ENCODE measurements around the gene FASTKD1. TPM values are rescaled to one million over a fixed set of nuclear protein-coding genes. Genes with fewer than 3 reads are reported as not detected.
"Not testable (repeated sequence)": the region's sequence is repeated elsewhere in the genome, so short reads cannot be mapped to it uniquely, and the experiment has no call there.

The FASTKD1 gene
- 10 to 100 TPM; 35.4 to 36.2 TPM for total RNA-seq

- Mint-ChIP-seq H3K27ac (peak within 1 kb of the TSS; percentile 74), H3K27me3 (peaks cover 3% of the 10 kb centered on the region), H3K4me3 (peak within 1 kb of the TSS; percentile 92), H3K4me1 (peaks cover 31% of the 10 kb centered on the region), H3K36me3 (ENCODE audit: low read depth) (peaks cover 18% of the 10 kb centered on the region), H3K9me3 (no peaks in the 10 kb centered on the region)
- ChIA-PET POLR2A (interaction anchor here (0.8 to 3.6 kb wide), 11 partner anchors 8 to 255 kb away, joined by 3 to 62 read pairs (median 3); partner anchors contain the start of genes BBS5 and PPIG), CTCF (interaction anchor here (0.6 to 2.3 kb wide), 5 partner anchors 11 to 304 kb away, joined by 3 to 13 read pairs (median 4); partner anchors contain the start of gene PPIG)
- DNase-seq = peak; percentile 90
Measured at GRCh38 chr2:169573160-169573973, at the start of gene FASTKD1. Gene FASTKD1, minus strand, starts transcription at chr2:169573865. Its CDS starts 1,836 bp downstream, at chr2:169572029.

GRCh38 chr2:169623235-169623634 lies 49.6 kb upstream of the FASTKD1 start:
- DNase-seq = no peak
- no peak overlapping the region for H3K4me3 Mint-ChIP-seq
- H3K36me3 Mint-ChIP-seq (ENCODE audit: low read depth) = peaks cover 59% of the 10 kb centered on the region
- ChIA-PET POLR2A (interaction anchor here (1.2 kb wide), 1 partner anchor 50 kb away, joined by 3 read pairs; no protein-coding TSS in a partner anchor), CTCF (no interaction called here)
- no peaks in the 10 kb centered on the region for H3K9me3 Mint-ChIP-seq
- H3K27ac Mint-ChIP-seq = no peak overlapping the region
- H3K27me3 Mint-ChIP-seq = no peaks in the 10 kb centered on the region
- H3K4me1 Mint-ChIP-seq = peaks cover 16% of the 10 kb centered on the region

GRCh38 chr2:169620509-169620908 lies 46.8 kb upstream of the FASTKD1 start:
- H3K9me3 Mint-ChIP-seq = peaks cover 12% of the 10 kb centered on the region
- no peak overlapping the region for H3K27ac Mint-ChIP-seq
- peaks cover 73% of the 10 kb centered on the region for H3K36me3 Mint-ChIP-seq (ENCODE audit: low read depth)
- no peaks in the 10 kb centered on the region for H3K27me3 Mint-ChIP-seq
- CTCF ChIA-PET = no interaction called here
- no peak for DNase-seq
- H3K4me3 Mint-ChIP-seq = no peak overlapping the region
- H3K4me1 Mint-ChIP-seq = peaks cover 16% of the 10 kb centered on the region
- POLR2A ChIA-PET = no interaction called here

- DNase-seq = no peak
- H3K27me3 Mint-ChIP-seq = no peaks in the 10 kb centered on the region
- POLR2A ChIA-PET = no interaction called here
- peaks cover 74% of the 10 kb centered on the region for H3K36me3 Mint-ChIP-seq (ENCODE audit: low read depth)
- CTCF ChIA-PET = no interaction called here
- H3K4me1 Mint-ChIP-seq = peaks cover 16% of the 10 kb centered on the region
- no peak overlapping the region for H3K27ac Mint-ChIP-seq
- H3K4me3 Mint-ChIP-seq = no peak overlapping the region
- H3K9me3 Mint-ChIP-seq = peaks cover 12% of the 10 kb centered on the region
Measured at GRCh38 chr2:169619946-169620345, 46.3 kb upstream of the FASTKD1 start.

GRCh38 chr2:169615982-169616381 lies 42.3 kb upstream of the FASTKD1 start:
- DNase-seq, H3K27me3 Mint-ChIP-seq, H3K4me3 Mint-ChIP-seq, H3K4me1 Mint-ChIP-seq, H3K27ac Mint-ChIP-seq, CTCF ChIA-PET: not testable (repeated sequence)
- POLR2A ChIA-PET = interaction anchor here (1.3 kb wide), 1 partner anchor 43 kb away, joined by 3 read pairs; the partner anchor contains the start of gene FASTKD1
- H3K9me3 Mint-ChIP-seq = peaks cover 12% of the 10 kb centered on the region
- peaks cover 87% of the 10 kb centered on the region for H3K36me3 Mint-ChIP-seq (ENCODE audit: low read depth)

- POLR2A ChIA-PET = no interaction called here
- H3K9me3 Mint-ChIP-seq = peaks cover 12% of the 10 kb centered on the region
- CTCF ChIA-PET = interaction anchor here (1.0 to 1.4 kb wide), 2 partner anchors 43 to 86 kb away, joined by 3 read pairs; no protein-coding TSS in a partner anchor
Measured at GRCh38 chr2:169613876-169614275, 40.2 kb upstream of the FASTKD1 start.

GRCh38 chr2:169609264-169609663 lies 35.6 kb upstream of the FASTKD1 start:
- Mint-ChIP-seq H3K4me1 (no peaks in the 10 kb centered on the region), H3K4me3 (no peak overlapping the region), H3K27ac (no peak overlapping the region), H3K9me3 (no peaks in the 10 kb centered on the region), H3K36me3 (ENCODE audit: low read depth) (peaks cover 73% of the 10 kb centered on the region), H3K27me3 (no peaks in the 10 kb centered on the region)
- no peak for DNase-seq
- ChIA-PET CTCF (no interaction called here), POLR2A (no interaction called here)

More at GRCh38 chr2:169613876-169614275, 40.2 kb upstream of the FASTKD1 start:
- DNase-seq = no peak
- Mint-ChIP-seq H3K4me1 (peaks cover 3% of the 10 kb centered on the region), H3K4me3 (no peak overlapping the region), H3K36me3 (ENCODE audit: low read depth) (peaks cover 91% of the 10 kb centered on the region), H3K27me3 (no peaks in the 10 kb centered on the region), H3K27ac (no peak overlapping the region)

GRCh38 chr2:169599568-169599967 lies 25.9 kb upstream of the FASTKD1 start:
- H3K9me3 Mint-ChIP-seq = no peaks in the 10 kb centered on the region
- H3K27me3 Mint-ChIP-seq = no peaks in the 10 kb centered on the region
- CTCF ChIA-PET = interaction anchor here (0.7 kb wide), 1 partner anchor 177 kb away, joined by 3 read pairs; no protein-coding TSS in a partner anchor
- peaks cover 18% of the 10 kb centered on the region for H3K36me3 Mint-ChIP-seq (ENCODE audit: low read depth)
- DNase-seq = no peak
- H3K4me1 Mint-ChIP-seq = peaks cover 6% of the 10 kb centered on the region
- no peak overlapping the region for H3K4me3 Mint-ChIP-seq
- POLR2A ChIA-PET = no interaction called here
- H3K27ac Mint-ChIP-seq = no peak overlapping the region

- ChIA-PET POLR2A (no interaction called here), CTCF (no interaction called here)
- Mint-ChIP-seq H3K9me3 (no peaks in the 10 kb centered on the region), H3K36me3 (ENCODE audit: low read depth) (peaks cover 14% of the 10 kb centered on the region), H3K4me3 (no peak overlapping the region), H3K4me1 (peaks cover 6% of the 10 kb centered on the region), H3K27ac (no peak overlapping the region), H3K27me3 (no peaks in the 10 kb centered on the region)
- no peak for DNase-seq
Measured at GRCh38 chr2:169598982-169599381, 25.3 kb upstream of the FASTKD1 start.

- H3K4me3 Mint-ChIP-seq, H3K4me1 Mint-ChIP-seq, DNase-seq, H3K27me3 Mint-ChIP-seq, CTCF ChIA-PET, H3K27ac Mint-ChIP-seq, H3K9me3 Mint-ChIP-seq: not testable (repeated sequence)
- POLR2A ChIA-PET = interaction anchor here (1.9 kb wide), 1 partner anchor 12 kb away, joined by 8 read pairs; no protein-coding TSS in a partner anchor
- H3K36me3 Mint-ChIP-seq (ENCODE audit: low read depth) = peaks cover 12% of the 10 kb centered on the region
Measured at GRCh38 chr2:169596546-169596945, 22.9 kb upstream of the FASTKD1 start.

- CTCF ChIA-PET = no interaction called here
- POLR2A ChIA-PET = interaction anchor here (0.8 to 1.1 kb wide), 2 partner anchors 16 to 177 kb away, joined by 3 to 8 read pairs; no protein-coding TSS in a partner anchor
Measured at GRCh38 chr2:169590804-169591203, 17.1 kb upstream of the FASTKD1 start.

GRCh38 chr2:169585673-169586072 lies 12.0 kb upstream of the FASTKD1 start:
- Mint-ChIP-seq H3K4me3 (peak overlapping the region; percentile 99), H3K9me3 (peaks cover 13% of the 10 kb centered on the region), H3K4me1 (peaks cover 38% of the 10 kb centered on the region), H3K36me3 (ENCODE audit: low read depth) (peaks cover 45% of the 10 kb centered on the region), H3K27me3 (no peaks in the 10 kb centered on the region), H3K27ac (peak overlapping the region; percentile 100)
- ChIA-PET CTCF (interaction anchor here (1.4 kb wide), 1 partner anchor 108 kb away, joined by 3 read pairs; the partner anchor contains the start of genes CFAP210 and PHOSPHO2), POLR2A (interaction anchor here (0.9 to 4.5 kb wide), 8 partner anchors 13 to 242 kb away, joined by 3 to 62 read pairs (median 6); partner anchors contain the start of genes CFAP210, FASTKD1, METTL5 and PHOSPHO2)
- no peak for DNase-seq

More at GRCh38 chr2:169590804-169591203, 17.1 kb upstream of the FASTKD1 start:
- DNase-seq = no peak
- H3K9me3 Mint-ChIP-seq = no peaks in the 10 kb centered on the region
- H3K27ac Mint-ChIP-seq = no peak overlapping the region
- peaks cover 34% of the 10 kb centered on the region for H3K4me1 Mint-ChIP-seq
- H3K36me3 Mint-ChIP-seq (ENCODE audit: low read depth) = peaks cover 24% of the 10 kb centered on the region
- H3K4me3 Mint-ChIP-seq = no peak overlapping the region
- no peaks in the 10 kb centered on the region for H3K27me3 Mint-ChIP-seq

Measured in activated CD4-positive, alpha-beta memory T cell treated with anti-CD3 and anti-CD28 coated beads, Interleukin-2, amount 10 ng/mL, durations not matched to agents 7 days and 5 days (primary cell).